Measurements from ENCODE around the gene SIRT4.

The SIRT4 gene

DNA sequence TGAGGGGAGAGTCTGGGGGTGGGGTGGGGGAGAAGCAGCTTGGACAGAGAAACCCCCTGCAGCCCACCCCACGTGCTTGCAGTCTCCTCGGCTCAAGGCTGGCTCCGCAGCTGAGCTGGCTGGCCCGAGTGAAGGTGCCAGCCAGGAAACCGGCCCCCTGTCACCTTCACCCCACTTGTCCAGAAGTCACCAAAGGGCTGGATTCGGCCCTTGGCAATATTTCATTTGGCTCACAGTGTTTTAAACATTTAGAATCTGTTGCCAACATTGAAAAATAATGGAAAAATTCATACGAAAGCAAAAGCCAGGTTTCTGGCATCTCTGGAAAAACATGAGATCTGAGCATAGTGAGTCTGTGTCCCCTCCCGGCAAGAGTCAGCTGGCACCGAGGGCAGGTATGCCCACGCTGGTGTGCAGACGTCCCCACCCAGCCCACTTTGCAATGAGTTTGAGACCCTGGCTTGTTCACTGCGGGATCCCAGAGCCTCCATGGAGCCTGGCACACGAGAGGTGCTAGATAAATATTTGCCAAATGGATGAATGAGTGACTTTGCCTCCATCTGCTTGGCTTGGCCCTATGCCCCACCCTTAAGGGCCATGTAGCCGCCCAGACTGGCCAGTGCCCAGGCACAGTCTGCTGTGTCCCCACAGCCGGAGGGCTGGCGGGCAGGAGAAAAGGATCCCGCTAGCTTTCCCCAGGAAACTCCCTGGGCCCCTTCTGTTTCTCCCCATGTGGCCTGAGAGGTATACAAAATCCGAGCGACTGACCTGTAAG is 48.6 kb downstream of the SIRT4 start:
- TF ChIP-seq TEAD4 (IDR thresholded peaks at IDR 0.05) = no peak

DNA sequence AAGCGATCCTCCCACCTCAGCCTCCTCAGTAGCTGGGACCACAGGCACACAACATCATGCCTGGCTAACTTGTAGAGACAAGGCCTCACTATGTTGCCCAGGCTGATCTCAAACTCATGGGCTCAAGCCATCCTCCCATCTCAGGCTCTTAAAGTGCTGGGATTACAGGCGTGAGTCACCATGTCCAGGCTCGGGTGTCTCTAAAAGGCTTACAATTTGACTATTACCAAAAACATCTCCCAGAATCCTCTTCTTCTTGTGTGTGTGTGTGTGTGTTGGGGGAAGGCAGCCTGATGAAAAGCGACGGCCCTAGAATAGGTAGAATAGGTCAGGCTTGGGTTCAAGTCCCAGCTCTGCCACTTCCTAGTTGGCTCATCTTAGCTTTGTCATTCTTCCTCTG is 50.0 kb downstream of the SIRT4 start:
- TF ChIP-seq CREB1 (IDR thresholded peaks at IDR 0.05; ENCODE audit: low read depth) (no peak), RAD21 (IDR thresholded peaks at IDR 0.05; ENCODE audit: low read depth) (no peak), TAF1 (IDR thresholded peaks at IDR 0.05; ENCODE audit: low read depth) (no peak), ZBTB7A (IDR thresholded peaks at IDR 0.05; ENCODE audit: low read depth) (no peak), NFIC (IDR thresholded peaks at IDR 0.05) (no peak), TEAD4 (IDR thresholded peaks at IDR 0.05) (no peak), CEBPB (IDR thresholded peaks at IDR 0.05) (no peak), YY1 (IDR thresholded peaks at IDR 0.05; ENCODE audit: low read depth) (no peak), TCF12 (IDR thresholded peaks at IDR 0.05; ENCODE audit: low read depth) (no peak), FOXM1 (IDR thresholded peaks at IDR 0.05; ENCODE audit: borderline replicate concordance, low read depth) (no peak), EGR1 (IDR thresholded peaks at IDR 0.05) (no peak)
- TF ChIP-seq, protein P1, sequence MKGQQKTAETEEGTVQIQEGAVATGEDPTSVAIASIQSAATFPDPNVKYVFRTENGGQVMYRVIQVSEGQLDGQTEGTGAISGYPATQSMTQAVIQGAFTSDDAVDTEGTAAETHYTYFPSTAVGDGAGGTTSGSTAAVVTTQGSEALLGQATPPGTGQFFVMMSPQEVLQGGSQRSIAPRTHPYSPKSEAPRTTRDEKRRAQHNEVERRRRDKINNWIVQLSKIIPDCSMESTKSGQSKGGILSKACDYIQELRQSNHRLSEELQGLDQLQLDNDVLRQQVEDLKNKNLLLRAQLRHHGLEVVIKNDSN (IDR thresholded peaks at IDR 0.05) = no peak
- TF ChIP-seq, protein P2, sequence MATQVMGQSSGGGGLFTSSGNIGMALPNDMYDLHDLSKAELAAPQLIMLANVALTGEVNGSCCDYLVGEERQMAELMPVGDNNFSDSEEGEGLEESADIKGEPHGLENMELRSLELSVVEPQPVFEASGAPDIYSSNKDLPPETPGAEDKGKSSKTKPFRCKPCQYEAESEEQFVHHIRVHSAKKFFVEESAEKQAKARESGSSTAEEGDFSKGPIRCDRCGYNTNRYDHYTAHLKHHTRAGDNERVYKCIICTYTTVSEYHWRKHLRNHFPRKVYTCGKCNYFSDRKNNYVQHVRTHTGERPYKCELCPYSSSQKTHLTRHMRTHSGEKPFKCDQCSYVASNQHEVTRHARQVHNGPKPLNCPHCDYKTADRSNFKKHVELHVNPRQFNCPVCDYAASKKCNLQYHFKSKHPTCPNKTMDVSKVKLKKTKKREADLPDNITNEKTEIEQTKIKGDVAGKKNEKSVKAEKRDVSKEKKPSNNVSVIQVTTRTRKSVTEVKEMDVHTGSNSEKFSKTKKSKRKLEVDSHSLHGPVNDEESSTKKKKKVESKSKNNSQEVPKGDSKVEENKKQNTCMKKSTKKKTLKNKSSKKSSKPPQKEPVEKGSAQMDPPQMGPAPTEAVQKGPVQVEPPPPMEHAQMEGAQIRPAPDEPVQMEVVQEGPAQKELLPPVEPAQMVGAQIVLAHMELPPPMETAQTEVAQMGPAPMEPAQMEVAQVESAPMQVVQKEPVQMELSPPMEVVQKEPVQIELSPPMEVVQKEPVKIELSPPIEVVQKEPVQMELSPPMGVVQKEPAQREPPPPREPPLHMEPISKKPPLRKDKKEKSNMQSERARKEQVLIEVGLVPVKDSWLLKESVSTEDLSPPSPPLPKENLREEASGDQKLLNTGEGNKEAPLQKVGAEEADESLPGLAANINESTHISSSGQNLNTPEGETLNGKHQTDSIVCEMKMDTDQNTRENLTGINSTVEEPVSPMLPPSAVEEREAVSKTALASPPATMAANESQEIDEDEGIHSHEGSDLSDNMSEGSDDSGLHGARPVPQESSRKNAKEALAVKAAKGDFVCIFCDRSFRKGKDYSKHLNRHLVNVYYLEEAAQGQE (IDR thresholded peaks at IDR 0.05; ENCODE audit: low read depth) = no peak
- TF ChIP-seq, protein P3, sequence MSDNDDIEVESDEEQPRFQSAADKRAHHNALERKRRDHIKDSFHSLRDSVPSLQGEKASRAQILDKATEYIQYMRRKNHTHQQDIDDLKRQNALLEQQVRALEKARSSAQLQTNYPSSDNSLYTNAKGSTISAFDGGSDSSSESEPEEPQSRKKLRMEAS (IDR thresholded peaks at IDR 0.05) = no peak

DNA sequence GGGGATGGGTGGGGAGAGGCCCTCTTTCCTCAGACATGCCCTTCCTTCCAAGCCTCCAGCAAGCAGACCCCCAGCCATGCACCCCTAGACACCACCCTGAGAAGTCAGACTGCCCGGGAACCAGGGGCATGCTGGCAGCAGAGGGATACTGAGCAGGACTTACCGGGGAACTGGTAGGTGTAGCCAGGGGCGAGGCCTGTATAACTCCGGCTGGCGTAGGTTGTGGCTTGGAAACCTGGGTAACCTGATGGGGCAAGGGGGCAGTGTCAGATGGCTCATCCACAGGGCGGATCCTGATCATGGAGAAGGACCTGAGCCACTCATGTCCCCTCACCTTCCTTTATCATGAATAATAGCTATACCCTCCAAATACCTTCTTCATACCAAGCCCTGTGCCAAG is 51.0 kb downstream of the SIRT4 start:
- no peak for TF ChIP-seq EP300 (IDR thresholded peaks at IDR 0.05; ENCODE audit: borderline replicate concordance)
- TF ChIP-seq, protein P3 (IDR thresholded peaks at IDR 0.05) = no peak

DNA sequence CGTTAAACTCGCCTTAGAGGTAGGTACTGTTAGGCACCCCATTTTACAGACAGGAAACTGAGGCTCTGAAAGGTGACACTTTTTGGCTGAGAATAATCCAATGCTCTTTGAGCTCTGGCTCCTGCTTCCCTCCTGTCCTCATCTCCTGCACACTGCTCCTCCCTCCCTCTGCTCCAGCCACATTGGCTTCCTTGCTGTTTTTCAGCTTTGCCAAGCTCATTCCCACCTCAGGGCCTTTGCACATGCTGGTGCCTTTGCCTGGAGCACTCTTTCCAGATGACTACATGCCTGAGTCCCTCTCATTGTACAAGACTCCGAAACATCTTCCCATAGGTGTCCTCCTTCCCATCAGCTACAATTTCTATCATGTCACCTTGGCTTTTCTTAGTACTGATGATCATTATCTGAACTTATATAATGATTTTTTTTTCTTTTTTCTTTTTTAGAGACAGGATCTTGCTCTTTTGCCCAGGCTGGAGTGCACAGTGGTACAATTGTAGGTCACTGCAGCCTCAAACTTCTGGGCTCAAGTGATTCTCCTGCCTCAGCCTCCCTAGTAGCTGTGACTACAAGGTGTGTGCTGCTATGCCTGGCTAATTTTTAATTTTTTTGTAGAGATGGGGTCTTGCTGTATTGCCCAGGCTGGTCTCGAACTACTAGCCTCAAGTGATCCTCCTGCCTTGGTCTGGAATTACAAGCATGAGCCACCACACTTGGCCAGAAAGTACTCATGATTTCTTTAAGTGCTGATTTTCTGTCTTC is 51.6 kb downstream of the SIRT4 start:
- TF ChIP-seq RAD21 (IDR thresholded peaks at IDR 0.05; ENCODE audit: low read depth) (no peak), TAF1 (IDR thresholded peaks at IDR 0.05; ENCODE audit: low read depth) (no peak), TCF12 (IDR thresholded peaks at IDR 0.05; ENCODE audit: low read depth) (no peak), CEBPB (IDR thresholded peaks at IDR 0.05) (no peak), YY1 (IDR thresholded peaks at IDR 0.05; ENCODE audit: low read depth) (no peak), NFIC (IDR thresholded peaks at IDR 0.05) (no peak), TEAD4 (IDR thresholded peaks at IDR 0.05) (no peak)
- TF ChIP-seq, protein P3 (IDR thresholded peaks at IDR 0.05) = no peak

DNA sequence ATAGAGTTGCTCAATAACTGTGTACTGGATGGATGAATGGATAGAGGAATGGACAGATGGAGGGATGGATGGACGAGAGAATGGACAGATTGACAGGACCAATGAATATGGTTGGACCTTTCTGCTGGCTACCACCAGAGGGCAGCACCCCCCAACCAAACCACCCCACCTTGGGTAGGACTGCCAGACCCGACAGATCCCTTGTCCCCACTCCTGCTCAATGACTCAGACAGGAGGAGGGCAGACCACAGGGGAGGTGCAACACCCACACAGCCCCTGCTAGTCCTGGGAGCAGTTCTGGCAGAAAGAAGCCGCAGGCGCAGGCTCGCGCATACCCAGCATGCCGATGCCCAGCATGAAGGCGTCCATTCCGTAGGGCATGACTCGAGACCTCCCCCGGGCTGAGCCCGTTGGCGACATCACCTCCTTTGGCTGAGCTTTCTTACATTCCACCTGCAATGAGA is 54.5 kb downstream of the SIRT4 start:
- TF ChIP-seq FOXM1 (IDR thresholded peaks at IDR 0.05; ENCODE audit: borderline replicate concordance, low read depth) (no peak), TCF12 (IDR thresholded peaks at IDR 0.05; ENCODE audit: low read depth) (0 out of 2 replicates have a peak, but pooled peaks have one; percentile 11), CREB1 (IDR thresholded peaks at IDR 0.05; ENCODE audit: low read depth) (no peak), TAF1 (IDR thresholded peaks at IDR 0.05; ENCODE audit: low read depth) (no peak), ZBTB7A (IDR thresholded peaks at IDR 0.05; ENCODE audit: low read depth) (peak; percentile 77; the same call in 1 of the 2 replicates), TEAD4 (IDR thresholded peaks at IDR 0.05) (peak; percentile 65), EP300 (IDR thresholded peaks at IDR 0.05; ENCODE audit: borderline replicate concordance) (no peak; the same call in 1 of the 2 replicates), NFIC (IDR thresholded peaks at IDR 0.05) (no peak; the same call in 1 of the 2 replicates), EGR1 (IDR thresholded peaks at IDR 0.05) (peak; percentile 89), CEBPB (IDR thresholded peaks at IDR 0.05) (no peak), YY1 (IDR thresholded peaks at IDR 0.05; ENCODE audit: low read depth) (peak; percentile 41; the same call in 1 of the 2 replicates), RAD21 (IDR thresholded peaks at IDR 0.05; ENCODE audit: low read depth) (peak; percentile 98)
- TF ChIP-seq, protein P1 (IDR thresholded peaks at IDR 0.05) = no peak
- TF ChIP-seq, protein P2 (IDR thresholded peaks at IDR 0.05; ENCODE audit: low read depth) = no peak
- TF ChIP-seq, protein P3 (IDR thresholded peaks at IDR 0.05) = peak; percentile 53; the same call in 1 of the 2 replicates

Measured in Ishikawa (cell line).